ENCODE measurements around the gene OR52W1. TPM values are rescaled to one million over a fixed set of nuclear protein-coding genes. Genes with fewer than 3 reads are reported as not detected.

Gene OR52W1, protein sequence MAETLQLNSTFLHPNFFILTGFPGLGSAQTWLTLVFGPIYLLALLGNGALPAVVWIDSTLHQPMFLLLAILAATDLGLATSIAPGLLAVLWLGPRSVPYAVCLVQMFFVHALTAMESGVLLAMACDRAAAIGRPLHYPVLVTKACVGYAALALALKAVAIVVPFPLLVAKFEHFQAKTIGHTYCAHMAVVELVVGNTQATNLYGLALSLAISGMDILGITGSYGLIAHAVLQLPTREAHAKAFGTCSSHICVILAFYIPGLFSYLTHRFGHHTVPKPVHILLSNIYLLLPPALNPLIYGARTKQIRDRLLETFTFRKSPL
- not detected for total RNA-seq

DNA sequence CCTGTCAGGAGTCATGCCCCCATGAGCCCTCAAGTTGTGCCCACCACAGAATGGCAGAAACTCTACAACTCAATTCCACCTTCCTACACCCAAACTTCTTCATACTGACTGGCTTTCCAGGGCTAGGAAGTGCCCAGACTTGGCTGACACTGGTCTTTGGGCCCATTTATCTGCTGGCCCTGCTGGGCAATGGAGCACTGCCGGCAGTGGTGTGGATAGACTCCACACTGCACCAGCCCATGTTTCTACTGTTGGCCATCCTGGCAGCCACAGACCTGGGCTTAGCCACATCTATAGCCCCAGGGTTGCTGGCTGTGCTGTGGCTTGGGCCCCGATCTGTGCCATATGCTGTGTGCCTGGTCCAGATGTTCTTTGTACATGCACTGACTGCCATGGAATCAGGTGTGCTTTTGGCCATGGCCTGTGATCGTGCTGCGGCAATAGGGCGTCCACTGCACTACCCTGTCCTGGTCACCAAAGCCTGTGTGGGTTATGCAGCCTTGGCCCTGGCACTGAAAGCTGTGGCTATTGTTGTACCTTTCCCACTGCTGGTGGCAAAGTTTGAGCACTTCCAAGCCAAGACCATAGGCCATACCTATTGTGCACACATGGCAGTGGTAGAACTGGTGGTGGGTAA, at the start of gene OR52W1:
TSS of gene OR52W1 (plus strand) at position 51 of the 637 bp plus-strand sequence. CDS start at position 51, 0 bp downstream.

DNA sequence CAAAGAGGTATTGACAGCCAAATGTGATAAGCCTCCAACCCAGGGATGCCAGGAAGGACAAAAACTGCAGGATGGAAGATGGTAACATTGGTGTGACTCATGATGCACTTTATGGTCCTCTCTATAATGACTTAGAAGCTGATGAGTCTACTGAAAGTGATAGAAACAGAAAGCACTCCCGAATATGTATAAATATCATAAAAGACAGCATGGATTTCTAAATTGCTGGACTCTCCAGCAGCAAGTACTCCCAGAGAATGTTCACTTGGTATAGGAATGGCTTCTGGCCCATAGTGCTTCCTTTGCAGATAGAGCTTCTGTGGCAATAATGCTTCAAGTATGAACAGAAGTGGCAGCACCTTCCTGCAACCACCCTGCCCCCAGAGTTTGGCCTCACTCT, 28.8 kb upstream of the OR52W1 start, which contains the start of gene OR52B2:
TSS of gene OR52B2 (minus strand) at position 101 of the 400 bp plus-strand sequence. CDS start at position 101, 0 bp downstream.

DNA sequence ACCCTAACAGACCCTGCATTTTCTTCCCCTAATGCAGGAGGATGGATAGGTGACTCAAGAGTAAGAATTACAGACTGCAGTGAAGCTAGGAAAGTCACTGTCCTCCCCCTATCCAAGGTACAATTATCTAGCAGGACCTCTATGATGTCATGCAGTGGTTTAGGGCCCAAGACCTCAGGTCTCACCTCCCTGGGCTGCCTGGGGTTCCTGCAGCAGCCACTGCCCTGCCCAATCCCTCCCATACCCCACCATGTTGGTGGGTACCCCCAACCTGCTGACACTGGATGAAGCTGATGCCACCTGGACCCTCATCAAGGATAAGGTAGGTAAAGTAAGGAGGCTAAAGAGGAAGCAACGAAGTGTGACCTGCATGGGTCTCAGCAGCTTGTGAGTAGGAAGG, 6.3 kb downstream of the OR52W1 start, which contains the start of gene C11orf42:
TSS of gene C11orf42 (plus strand) at position 192 of the 400 bp plus-strand sequence. CDS start at position 251, 59 bp downstream.

DNA sequence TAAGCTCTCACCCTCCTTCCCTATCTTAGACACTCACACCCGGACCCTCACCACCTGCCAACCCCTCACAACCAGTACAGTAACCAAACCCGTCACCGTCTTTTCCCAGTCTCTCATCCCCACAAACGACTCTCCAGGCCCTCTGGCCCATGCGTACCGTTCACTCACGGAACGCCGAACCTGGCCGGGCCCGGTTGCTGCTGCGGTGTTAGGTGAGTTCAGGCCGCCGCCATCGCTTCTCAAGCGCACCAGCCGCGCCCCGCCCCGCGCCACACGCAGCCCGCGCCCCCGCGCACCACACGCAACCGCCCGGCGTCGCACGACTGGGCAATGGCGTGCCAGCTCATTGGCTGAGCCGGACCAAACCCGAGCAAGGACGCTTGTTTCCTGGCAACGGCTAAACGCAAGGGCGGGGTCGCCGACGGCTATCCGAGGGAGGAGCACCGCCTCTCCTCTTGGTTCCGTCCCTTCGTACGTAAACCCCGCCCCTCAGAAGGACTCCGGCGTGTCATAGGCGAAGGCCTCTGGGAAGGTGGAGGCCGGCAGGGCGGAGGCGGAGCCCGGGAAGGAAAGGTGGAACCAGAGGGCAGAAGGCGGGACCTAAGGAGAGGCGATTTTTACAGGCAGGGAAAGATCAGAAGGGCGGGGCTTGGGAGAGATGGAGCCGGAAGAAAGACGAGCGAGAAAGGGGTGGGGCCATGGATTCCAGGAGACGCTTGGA, 35.5 kb downstream of the OR52W1 start, which contains the start of gene FHIP1B:
TSS of gene FHIP1B (minus strand) at position 250 of the 721 bp plus-strand sequence. CDS start 10,120 bp downstream, outside the sequence.

DNA sequence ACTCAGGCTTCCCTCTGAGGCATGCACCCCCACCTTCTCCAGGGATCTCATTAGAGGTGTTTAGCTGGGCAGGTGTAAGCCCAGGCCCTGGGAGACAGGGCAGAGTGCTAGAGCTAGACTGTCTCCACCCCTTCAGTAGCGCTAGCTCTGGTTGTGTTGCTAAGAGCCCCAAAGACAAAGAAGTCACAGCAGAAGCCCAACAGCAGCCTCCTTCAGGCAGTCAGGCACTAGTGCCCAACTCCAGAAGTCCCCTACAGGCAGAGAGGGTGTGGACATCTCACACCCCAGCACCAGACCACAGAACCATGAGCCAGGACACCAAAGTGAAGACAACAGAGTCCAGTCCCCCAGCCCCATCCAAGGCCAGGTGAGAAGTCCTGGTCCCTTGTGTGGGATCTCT, 39.9 kb downstream of the OR52W1 start, which contains the start of gene CNGA4:
TSS of gene CNGA4 (plus strand) at position 188 of the 400 bp plus-strand sequence. CDS start at position 306, 118 bp downstream.

Other genes starting within 250 kb of the OR52W1 start
- gene OR56A5, start 230.7 kb upstream of the OR52W1 start, total RNA-seq = not detected
- not detected for gene OR52L1, start 212.2 kb upstream of the OR52W1 start, total RNA-seq
- 0.11 TPM for gene OR56A4, start 192.3 kb upstream of the OR52W1 start, total RNA-seq
- gene OR56A1, start 168.5 kb upstream of the OR52W1 start, total RNA-seq = 0.11 TPM
- gene OR56B4, start 91.5 kb upstream of the OR52W1 start, total RNA-seq = not detected
- gene OR52B2, start 28.9 kb upstream of the OR52W1 start, total RNA-seq = not detected
- not detected for gene C11orf42, start 6.3 kb downstream of the OR52W1 start, total RNA-seq
- 60.8 TPM for gene FHIP1B, start 35.4 kb downstream of the OR52W1 start, total RNA-seq
- 0.27 TPM for gene CNGA4, start 39.9 kb downstream of the OR52W1 start, total RNA-seq
- 1.7 TPM for gene CCKBR, start 60.6 kb downstream of the OR52W1 start, total RNA-seq
- gene CAVIN3, start 121.3 kb downstream of the OR52W1 start, total RNA-seq = 38.2 TPM
- gene SMPD1, start 191.2 kb downstream of the OR52W1 start, total RNA-seq = 31.7 TPM
- gene APBB1, start 219.9 kb downstream of the OR52W1 start, total RNA-seq = 84.1 TPM
- 2.8 TPM for gene HPX, start 241.8 kb downstream of the OR52W1 start, total RNA-seq

Data from camera-type eye (tissue), 1 donor.